GM21737 (cell line): ENCODE measurements around the gene FAM20C.

Experiments
- ATAC-seq: cut with Tn5 transposase; IDR thresholded peaks from one replicate; pipeline ENCODE4 v1.9.1; 2021; ENCODE audit warnings: mild to moderate bottlenecking, moderate library complexity; ENCODE audit not compliant: unreplicated experiment

FAM20C gene

GRCh38 chr7:158771-159170 lies 33.6 kb upstream of the FAM20C start:
- ATAC-seq, result no peak

- ATAC-seq, result no peak
Measured at GRCh38 chr7:159370-160270, 32.8 kb upstream of the FAM20C start.

- no peak for ATAC-seq
Measured at GRCh38 chr7:160958-161725, 31.2 kb upstream of the FAM20C start.

- no peak for ATAC-seq
Measured at GRCh38 chr7:162632-163297, 29.6 kb upstream of the FAM20C start.

GRCh38 chr7:163298-163695 lies 29.1 kb upstream of the FAM20C start:
- no peak for ATAC-seq

GRCh38 chr7:163971-164881 lies 28.1 kb upstream of the FAM20C start:
- no peak for ATAC-seq

GRCh38 chr7:164882-165660 lies 27.3 kb upstream of the FAM20C start:
- no peak for ATAC-seq

GRCh38 chr7:165661-166337 lies 26.6 kb upstream of the FAM20C start:
- ATAC-seq, result no peak

GRCh38 chr7:166338-167060 lies 25.9 kb upstream of the FAM20C start:
- no peak for ATAC-seq

- no peak for ATAC-seq
Measured at GRCh38 chr7:167090-167855, 25.1 kb upstream of the FAM20C start.

- ATAC-seq, result no peak
Measured at GRCh38 chr7:167976-168791, 24.2 kb upstream of the FAM20C start.

- no peak for ATAC-seq
Measured at GRCh38 chr7:169276-170172, 22.8 kb upstream of the FAM20C start.

- ATAC-seq, result no peak
Measured at GRCh38 chr7:170551-171363, 21.6 kb upstream of the FAM20C start.

GRCh38 chr7:171364-171904 lies 20.9 kb upstream of the FAM20C start:
- ATAC-seq, result no peak
